Measurements from ENCODE around the gene NMRAL1.

The NMRAL1 gene

GRCh38 chr16:4477966-4478365 lies 3.5 kb upstream of the NMRAL1 start (continued):
- TF ChIP-seq TSHZ2 (CRISPR knock-in tag; IDR thresholded peaks at IDR 0.05), result no peak
- TF ChIP-seq ZNF565 (CRISPR knock-in tag; conservative IDR thresholded peaks at IDR 0.05; ENCODE audit: low read depth), result no peak
- no peak for TF ChIP-seq ZC3H10 (CRISPR knock-in tag; IDR thresholded peaks at IDR 0.05)
- no peak for TF ChIP-seq RARB (CRISPR knock-in tag; IDR thresholded peaks at IDR 0.05)
- no peak for TF ChIP-seq TOX (CRISPR knock-in tag; IDR thresholded peaks at IDR 0.05; ENCODE audit: borderline replicate concordance)
- no peak for TF ChIP-seq ESRRG (CRISPR knock-in tag; IDR thresholded peaks at IDR 0.05)
- TF ChIP-seq ZNF8 (CRISPR knock-in tag; IDR thresholded peaks at IDR 0.05), result no peak
- TF ChIP-seq SNAI2 (CRISPR knock-in tag; IDR thresholded peaks at IDR 0.05), result no peak
- TF ChIP-seq ZFP30 (CRISPR knock-in tag; IDR thresholded peaks at IDR 0.05), result no peak
- TF ChIP-seq ZNF70 (CRISPR knock-in tag; IDR thresholded peaks at IDR 0.05), result no peak

DNA sequence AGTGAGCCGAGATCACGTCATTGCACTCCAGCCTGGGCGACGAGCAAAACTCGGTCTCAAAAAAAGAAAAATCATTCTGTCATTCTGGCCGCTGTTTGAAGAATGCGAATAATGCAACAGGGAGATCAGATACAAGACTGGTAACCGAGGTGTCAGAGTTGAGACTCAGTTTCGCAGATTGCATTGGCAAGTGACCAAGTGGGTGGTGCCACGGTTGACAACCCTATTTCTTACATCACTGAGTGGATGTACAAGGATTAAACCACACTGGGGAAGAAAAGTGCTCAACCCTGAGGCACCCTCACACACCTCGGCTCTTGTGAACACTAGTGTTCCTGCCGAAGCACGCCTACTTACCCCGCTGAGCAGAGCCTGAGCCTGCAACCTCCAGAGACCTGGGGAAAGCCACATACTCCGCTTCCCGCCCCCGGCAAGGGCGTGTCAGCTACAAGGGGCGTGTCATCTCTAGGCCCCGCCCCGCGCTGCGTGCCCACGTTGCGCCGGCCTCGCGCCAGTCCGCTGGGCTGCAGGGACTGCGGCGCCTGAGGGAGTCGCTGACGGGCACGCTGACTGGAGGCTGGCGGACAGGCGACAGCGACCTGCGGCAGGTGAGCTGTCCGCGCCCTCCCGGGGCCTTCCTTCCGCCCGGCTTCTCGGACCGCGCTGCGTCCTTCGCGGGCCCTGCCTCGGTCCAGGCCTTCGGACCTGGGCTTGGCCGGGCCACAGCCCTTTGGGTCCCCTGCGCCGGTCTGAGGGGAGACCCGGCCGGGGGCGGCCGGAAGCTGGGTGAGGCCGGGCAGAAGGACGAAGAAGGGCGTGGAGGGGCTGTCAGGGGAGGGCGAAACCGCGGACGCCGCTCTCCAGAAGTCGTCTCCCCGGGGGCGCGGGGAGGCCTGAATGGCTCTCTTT lies 1.7 kb upstream of the NMRAL1 start, which contains the start of gene HMOX2:
TSS of gene HMOX2 (plus strand) at position 519 of the 909 bp plus-strand sequence. CDS start 29,127 bp downstream, outside the sequence.
- ATAC-seq, result peak; percentile 90
- TF ChIP-seq ZFP3 (CRISPR knock-in tag; IDR thresholded peaks at IDR 0.05), result peak; percentile 17; the same call in 1 of the 2 replicates
- no peak for TF ChIP-seq CSDC2 (CRISPR knock-in tag; IDR thresholded peaks at IDR 0.05)
- TF ChIP-seq, protein P1, sequence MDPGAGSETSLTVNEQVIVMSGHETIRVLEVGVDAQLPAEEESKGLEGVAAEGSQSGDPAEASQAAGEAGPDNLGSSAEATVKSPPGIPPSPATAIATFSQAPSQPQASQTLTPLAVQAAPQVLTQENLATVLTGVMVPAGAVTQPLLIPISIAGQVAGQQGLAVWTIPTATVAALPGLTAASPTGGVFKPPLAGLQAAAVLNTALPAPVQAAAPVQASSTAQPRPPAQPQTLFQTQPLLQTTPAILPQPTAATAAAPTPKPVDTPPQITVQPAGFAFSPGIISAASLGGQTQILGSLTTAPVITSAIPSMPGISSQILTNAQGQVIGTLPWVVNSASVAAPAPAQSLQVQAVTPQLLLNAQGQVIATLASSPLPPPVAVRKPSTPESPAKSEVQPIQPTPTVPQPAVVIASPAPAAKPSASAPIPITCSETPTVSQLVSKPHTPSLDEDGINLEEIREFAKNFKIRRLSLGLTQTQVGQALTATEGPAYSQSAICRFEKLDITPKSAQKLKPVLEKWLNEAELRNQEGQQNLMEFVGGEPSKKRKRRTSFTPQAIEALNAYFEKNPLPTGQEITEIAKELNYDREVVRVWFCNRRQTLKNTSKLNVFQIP (CRISPR knock-in tag; IDR thresholded peaks at IDR 0.05; ENCODE audit: borderline replicate concordance, low read depth), result no peak

- no peak for TF ChIP-seq ZNF70 (CRISPR knock-in tag; IDR thresholded peaks at IDR 0.05)
- no peak for TF ChIP-seq GLIS3 (CRISPR knock-in tag; IDR thresholded peaks at IDR 0.05)
- no peak for TF ChIP-seq ZC3H10 (CRISPR knock-in tag; IDR thresholded peaks at IDR 0.05)
- TF ChIP-seq, protein P1 (CRISPR knock-in tag; IDR thresholded peaks at IDR 0.05; ENCODE audit: borderline replicate concordance, low read depth), result no peak
- no peak for TF ChIP-seq ZFP3 (CRISPR knock-in tag; IDR thresholded peaks at IDR 0.05)
- TF ChIP-seq PPARA (CRISPR knock-in tag; IDR thresholded peaks at IDR 0.05; ENCODE audit: borderline replicate concordance), result no peak
- TF ChIP-seq TSHZ2 (CRISPR knock-in tag; IDR thresholded peaks at IDR 0.05), result no peak
- no peak for TF ChIP-seq CSDC2 (CRISPR knock-in tag; IDR thresholded peaks at IDR 0.05)
- TF ChIP-seq PATZ1 (CRISPR knock-in tag; IDR thresholded peaks at IDR 0.05; ENCODE audit: borderline replicate concordance), result no peak
- TF ChIP-seq ZNF565 (CRISPR knock-in tag; conservative IDR thresholded peaks at IDR 0.05; ENCODE audit: low read depth), result no peak
- TF ChIP-seq CREB5 (CRISPR knock-in tag; IDR thresholded peaks at IDR 0.05; ENCODE audit: low read depth), result no peak
- TF ChIP-seq CSRNP3 (CRISPR knock-in tag; IDR thresholded peaks at IDR 0.05), result no peak
- no peak for TF ChIP-seq RARB (CRISPR knock-in tag; IDR thresholded peaks at IDR 0.05)
- no peak for TF ChIP-seq TCF4 (CRISPR knock-in tag; IDR thresholded peaks at IDR 0.05; ENCODE audit: borderline replicate concordance)
- TF ChIP-seq OSR1 (CRISPR knock-in tag; IDR thresholded peaks at IDR 0.05), result no peak
- TF ChIP-seq ESRRG (CRISPR knock-in tag; IDR thresholded peaks at IDR 0.05), result no peak
- TF ChIP-seq ZFP30 (CRISPR knock-in tag; IDR thresholded peaks at IDR 0.05), result no peak
- ATAC-seq, result no peak
Measured at GRCh38 chr16:4472880-4473279, 1.5 kb downstream of the NMRAL1 start.
